SH-SY5Y (cell line): ENCODE measurements around the gene IL15RA.

ENCODE experiments used
- GATA2 ChIP-seq: IDR thresholded peaks from 2 replicates; pipeline ENCODE4 v1.6.1; 2011; ENCODE audit warnings: mild to moderate bottlenecking, low read depth, low read length
- GATA3 ChIP-seq: IDR thresholded peaks from 2 replicates; pipeline ENCODE4 v1.6.1; 2011; ENCODE audit warnings: low read depth, mild to moderate bottlenecking, low read length, moderate library complexity

GRCh38 chr10:5964736-5965135, 12.6 kb downstream of the IL15RA start:
- TF ChIP-seq GATA3 (no peak), GATA2 (no peak)
